Measurements from ENCODE around the gene PLEKHG4.

- TF ChIP-seq POLR2AphosphoS5 (IDR thresholded peaks at IDR 0.05; ENCODE audit: borderline replicate concordance, low read depth, low read length) = no peak
- TF ChIP-seq EZH2 (IDR thresholded peaks at IDR 0.05) = no peak
- TF ChIP-seq FOXP2 (optimal IDR thresholded peaks at IDR 0.05; ENCODE audit: control extremely low read depth, extremely low read length, insufficient read depth) = no peak
These were observed 35.9 kb upstream of the PLEKHG4 start for GRCh38 chr16:67243481-67243880.
